Central memory CD8-positive, alpha-beta T cell (primary cell): ENCODE results near the gene GAS5.

Source experiments
- ATAC-seq: fragments of 150-1000 bp; cut with Tn5 transposase; replicated peaks from 2 replicates; pipeline ENCODE4 v1.10.0; 2022; ENCODE audit warnings: mild to moderate bottlenecking, moderate FRiP score, moderate number of reproducible peaks; ENCODE audit not compliant: poor library complexity, severe bottlenecking; ENCODE audit errors: extremely low read depth
- DNase-seq, 2 donors: peaks; one replicate each; pipeline ENCODE4 v3.0.0; 2021; ENCODE audit warnings: low spot score in 2 of 2
- H3K27ac Mint-ChIP-seq: one replicate; pipeline ENCODE4 v1.8.0; 2022; ENCODE audit warnings: low read depth, mild to moderate bottlenecking, moderate library complexity, mixed read lengths
- H3K27me3 Mint-ChIP-seq: one replicate; pipeline ENCODE4 v1.8.0; 2022; ENCODE audit warnings: mixed read lengths
- H3K36me3 Mint-ChIP-seq: one replicate; pipeline ENCODE4 v1.8.0; 2022; ENCODE audit warnings: mild to moderate bottlenecking, moderate library complexity, mixed read lengths; ENCODE audit not compliant: insufficient read depth
- H3K4me1 Mint-ChIP-seq: one replicate; pipeline ENCODE4 v1.8.0; 2022; ENCODE audit warnings: mixed read lengths
- H3K4me3 Mint-ChIP-seq: one replicate; pipeline ENCODE4 v1.8.0; 2022; ENCODE audit warnings: mild to moderate bottlenecking, moderate library complexity, mixed read lengths
- H3K9me3 Mint-ChIP-seq: one replicate; pipeline ENCODE4 v1.8.0; 2022; ENCODE audit warnings: mixed read lengths

The GAS5 gene

GRCh38 chr1:173856014-173856413, 11.8 kb downstream of the GAS5 start:
- H3K4me1 Mint-ChIP-seq, result no peaks in the 10 kb centered on the region
- H3K4me3 Mint-ChIP-seq, result no peak overlapping the region
- no peaks in the 10 kb centered on the region for H3K27me3 Mint-ChIP-seq
- DNase-seq (no peak), ATAC-seq (no peak)
- H3K36me3 Mint-ChIP-seq, result peaks cover 33% of the 10 kb centered on the region
- no peaks in the 10 kb centered on the region for H3K9me3 Mint-ChIP-seq
- peak overlapping the region; percentile 8 for H3K27ac Mint-ChIP-seq

DNA sequence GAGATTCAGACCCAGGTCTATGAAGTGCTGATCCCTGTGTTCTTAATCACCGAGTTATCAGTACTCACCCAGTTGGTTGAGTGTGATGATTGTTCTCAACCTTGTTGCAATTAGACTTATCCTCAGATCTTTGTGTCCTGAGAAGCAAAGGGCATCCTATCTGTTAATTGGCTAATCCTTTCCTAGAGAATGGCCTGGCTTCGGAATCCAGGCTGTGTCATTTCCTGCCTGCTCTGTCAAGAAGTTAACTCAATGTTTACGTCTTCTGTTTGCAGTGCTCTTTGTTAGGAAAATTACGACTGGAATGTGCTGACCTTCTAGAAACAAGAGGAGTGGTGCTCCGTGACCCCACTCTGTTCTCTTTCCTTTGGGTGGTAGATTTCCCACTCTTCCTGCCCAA, 14.7 kb downstream of the GAS5 start:
- H3K27ac Mint-ChIP-seq, result no peak overlapping the region
- no peak for DNase-seq
- no peak overlapping the region for H3K4me3 Mint-ChIP-seq
- no peaks in the 10 kb centered on the region for H3K4me1 Mint-ChIP-seq
- H3K9me3 Mint-ChIP-seq, result no peaks in the 10 kb centered on the region
- no peaks in the 10 kb centered on the region for H3K27me3 Mint-ChIP-seq
- H3K36me3 Mint-ChIP-seq, result peaks cover 32% of the 10 kb centered on the region
- no peak for ATAC-seq

DNA sequence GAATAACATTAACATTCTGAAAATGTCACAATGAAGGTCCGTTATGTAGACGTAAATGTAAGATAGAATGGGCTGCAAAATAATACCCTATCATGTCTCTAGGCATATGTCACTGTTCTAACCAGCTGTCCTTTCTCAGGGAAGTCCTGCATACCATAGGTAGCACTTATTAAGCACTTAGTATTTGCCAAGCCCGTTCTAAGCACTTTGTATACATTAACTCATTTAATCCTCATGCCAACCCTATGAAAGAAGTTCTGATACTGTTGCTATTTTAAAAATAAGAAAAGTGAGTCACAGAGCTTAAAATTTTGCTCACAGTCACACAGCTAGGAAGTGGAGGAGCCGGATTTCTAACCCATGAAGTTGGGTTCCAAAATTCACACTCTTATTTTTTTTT, 15.7 kb downstream of the GAS5 start:
- Mint-ChIP-seq H3K4me1 (no peaks in the 10 kb centered on the region), H3K9me3 (no peaks in the 10 kb centered on the region), H3K27ac (no peak overlapping the region), H3K4me3 (no peak overlapping the region), H3K27me3 (no peaks in the 10 kb centered on the region), H3K36me3 (peaks cover 27% of the 10 kb centered on the region)
- no peak for DNase-seq
- no peak for ATAC-seq

GRCh38 chr1:173832748-173833147, 35.0 kb downstream of the GAS5 start:
- Mint-ChIP-seq H3K4me3 (no peak overlapping the region), H3K36me3 (peaks cover 30% of the 10 kb centered on the region), H3K9me3 (no peaks in the 10 kb centered on the region), H3K4me1 (peaks cover 5% of the 10 kb centered on the region), H3K27ac (no peak overlapping the region), H3K27me3 (no peaks in the 10 kb centered on the region)
- ATAC-seq (no peak), DNase-seq (no peak)

GRCh38 chr1:173827611-173828010, 40.2 kb downstream of the GAS5 start:
- H3K27ac Mint-ChIP-seq, result no peak overlapping the region
- H3K4me1 Mint-ChIP-seq, result peaks cover 31% of the 10 kb centered on the region
- ATAC-seq, result no peak
- peaks cover 17% of the 10 kb centered on the region for H3K36me3 Mint-ChIP-seq
- H3K9me3 Mint-ChIP-seq, result no peaks in the 10 kb centered on the region
- H3K4me3 Mint-ChIP-seq, result no peak overlapping the region
- no peaks in the 10 kb centered on the region for H3K27me3 Mint-ChIP-seq
- no peak for DNase-seq

GRCh38 chr1:173824315-173825081, 43.3 kb downstream of the GAS5 start, which contains the start of the genes CENPL and DARS2:
Gene CENPL, minus strand, starts transcription at chr1:173824883. Its CDS starts 13,584 bp downstream, at chr1:173811299.
Gene DARS2, plus strand, starts transcription at chr1:173824673. Its CDS starts 557 bp downstream, at chr1:173825230.
- Mint-ChIP-seq H3K36me3 (peaks cover 10% of the 10 kb centered on the region), H3K4me3 (peak within 1 kb of the TSS; percentile 95), H3K27ac (peak within 1 kb of the TSS; percentile 86), H3K4me1 (peaks cover 47% of the 10 kb centered on the region), H3K27me3 (no peaks in the 10 kb centered on the region), H3K9me3 (no peaks in the 10 kb centered on the region)
- DNase-seq (peak; percentile 80 to 86), ATAC-seq (peak; percentile 88)

DNA sequence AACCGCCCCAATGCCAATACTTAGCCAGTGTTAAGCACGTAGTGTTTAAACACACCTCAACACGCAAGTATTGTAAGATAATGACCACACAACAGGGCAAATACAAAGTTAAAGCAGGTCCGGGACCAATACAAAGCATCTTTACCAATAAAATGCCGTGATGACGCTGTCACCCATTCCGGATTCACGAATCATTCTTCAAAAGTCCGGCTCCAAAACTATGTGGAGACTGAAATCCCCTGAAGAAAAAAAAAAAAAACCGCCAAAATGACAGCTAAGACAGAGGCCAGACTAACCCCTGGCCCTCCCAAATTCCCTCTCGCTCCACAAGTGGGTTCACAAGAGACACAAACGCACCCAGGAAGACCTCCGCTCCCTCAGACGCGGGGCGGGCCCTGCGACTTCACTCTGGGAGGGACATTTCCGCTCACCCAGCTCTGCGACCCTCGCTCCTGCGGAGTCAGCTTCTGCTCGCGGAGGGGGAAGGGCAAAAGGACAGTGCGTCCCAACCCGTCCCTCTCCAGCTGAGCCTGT, 43.9 kb downstream of the GAS5 start:
- ATAC-seq (peak; percentile 5), DNase-seq (peak in 1 of 2 donors; percentile 20)
- no peaks in the 10 kb centered on the region for H3K27me3 Mint-ChIP-seq
- H3K4me1 Mint-ChIP-seq, result peaks cover 43% of the 10 kb centered on the region
- peak overlapping the region; percentile 95 for H3K4me3 Mint-ChIP-seq
- H3K27ac Mint-ChIP-seq, result peak overlapping the region; percentile 86
- H3K9me3 Mint-ChIP-seq, result no peaks in the 10 kb centered on the region
- peaks cover 10% of the 10 kb centered on the region for H3K36me3 Mint-ChIP-seq

GRCh38 chr1:173821680-173822079, 46.1 kb downstream of the GAS5 start:
- H3K9me3 Mint-ChIP-seq, result no peaks in the 10 kb centered on the region
- H3K27ac Mint-ChIP-seq, result peak overlapping the region; percentile 49
- no peaks in the 10 kb centered on the region for H3K27me3 Mint-ChIP-seq
- ATAC-seq (no peak), DNase-seq (no peak)
- peaks cover 48% of the 10 kb centered on the region for H3K4me1 Mint-ChIP-seq
- peaks cover 10% of the 10 kb centered on the region for H3K36me3 Mint-ChIP-seq
- no peak overlapping the region for H3K4me3 Mint-ChIP-seq

DNA sequence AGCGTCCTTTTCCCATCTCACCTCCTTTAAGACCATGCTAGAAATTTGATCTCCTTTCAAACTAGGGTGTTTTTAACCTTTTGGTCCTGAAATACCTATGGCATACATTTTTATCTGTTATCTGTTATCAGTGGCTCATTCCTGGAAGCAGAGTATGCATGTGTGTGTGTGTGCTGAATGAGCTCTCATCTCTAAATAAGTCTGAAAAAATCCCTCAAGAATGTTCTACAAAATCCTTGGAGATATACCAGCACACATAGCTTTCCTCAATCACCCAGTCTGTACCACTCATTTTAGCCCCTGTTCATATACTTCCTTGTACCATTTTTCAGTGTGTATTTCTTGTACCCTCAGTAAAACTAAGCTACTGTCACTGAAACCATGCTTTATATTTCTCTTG, 49.3 kb downstream of the GAS5 start:
- H3K4me1 Mint-ChIP-seq, result peaks cover 53% of the 10 kb centered on the region
- H3K36me3 Mint-ChIP-seq, result no peaks in the 10 kb centered on the region
- H3K9me3 Mint-ChIP-seq, result no peaks in the 10 kb centered on the region
- H3K4me3 Mint-ChIP-seq, result no peak overlapping the region
- H3K27me3 Mint-ChIP-seq, result no peaks in the 10 kb centered on the region
- DNase-seq (no peak), ATAC-seq (no peak)
- H3K27ac Mint-ChIP-seq, result no peak overlapping the region
